ENCODE measurements around the gene MIPOL1.

Gene MIPOL1

GRCh38 chr14:37399517-37399916 lies 201.8 kb downstream of the MIPOL1 start:
- DNase-seq (ENCODE audit: low read depth) = no peak

GRCh38 chr14:37401093-37401492 lies 203.4 kb downstream of the MIPOL1 start:
- no peak for DNase-seq (ENCODE audit: low read depth)

GRCh38 chr14:37403626-37404025 lies 205.9 kb downstream of the MIPOL1 start:
- DNase-seq (ENCODE audit: low read depth) = no peak

GRCh38 chr14:37406095-37406494 lies 208.4 kb downstream of the MIPOL1 start:
- DNase-seq (ENCODE audit: low read depth) = no peak

GRCh38 chr14:37411079-37411735 lies 213.5 kb downstream of the MIPOL1 start:
- DNase-seq (ENCODE audit: low read depth) = no peak

GRCh38 chr14:37413050-37413449 lies 215.3 kb downstream of the MIPOL1 start:
- no peak for DNase-seq (ENCODE audit: low read depth)

GRCh38 chr14:37413504-37414003 lies 215.8 kb downstream of the MIPOL1 start:
- no peak for DNase-seq (ENCODE audit: low read depth)

GRCh38 chr14:37416264-37416663 lies 218.5 kb downstream of the MIPOL1 start:
- DNase-seq (ENCODE audit: low read depth) = no peak

GRCh38 chr14:37417151-37417550 lies 219.4 kb downstream of the MIPOL1 start:
- no peak for DNase-seq (ENCODE audit: low read depth)

- no peak for DNase-seq (ENCODE audit: low read depth)
These were observed 220.1 kb downstream of the MIPOL1 start for GRCh38 chr14:37417833-37418232.

GRCh38 chr14:37420622-37421021 lies 222.9 kb downstream of the MIPOL1 start:
- DNase-seq (ENCODE audit: low read depth) = no peak

- no peak for DNase-seq (ENCODE audit: low read depth)
These were observed 224.6 kb downstream of the MIPOL1 start for GRCh38 chr14:37422319-37422718.

- DNase-seq (ENCODE audit: low read depth) = no peak
These were observed 225.0 kb downstream of the MIPOL1 start for GRCh38 chr14:37422748-37423147.

GRCh38 chr14:37428954-37429353 lies 231.2 kb downstream of the MIPOL1 start:
- no peak for DNase-seq (ENCODE audit: low read depth)

- no peak for DNase-seq (ENCODE audit: low read depth)
These were observed 231.9 kb downstream of the MIPOL1 start for GRCh38 chr14:37429618-37430017.

GRCh38 chr14:37434867-37435266 lies 237.1 kb downstream of the MIPOL1 start:
- no peak for DNase-seq (ENCODE audit: low read depth)

GRCh38 chr14:37436519-37436918 lies 238.8 kb downstream of the MIPOL1 start:
- DNase-seq (ENCODE audit: low read depth) = no peak

- no peak for DNase-seq (ENCODE audit: low read depth)
These were observed 239.8 kb downstream of the MIPOL1 start for GRCh38 chr14:37437490-37437889.

GRCh38 chr14:37438444-37438843 lies 240.7 kb downstream of the MIPOL1 start:
- no peak for DNase-seq (ENCODE audit: low read depth)

- DNase-seq (ENCODE audit: low read depth) = peak; percentile 15
These were observed 245.7 kb downstream of the MIPOL1 start for GRCh38 chr14:37443461-37443860.

- no peak for DNase-seq (ENCODE audit: low read depth)
These were observed 250.2 kb downstream of the MIPOL1 start for GRCh38 chr14:37447883-37448391.

GRCh38 chr14:37452323-37452722 lies 254.6 kb downstream of the MIPOL1 start:
- no peak for DNase-seq (ENCODE audit: low read depth)

GRCh38 chr14:37453985-37454384 lies 256.2 kb downstream of the MIPOL1 start:
- no peak for DNase-seq (ENCODE audit: low read depth)

GRCh38 chr14:37457334-37457733 lies 259.6 kb downstream of the MIPOL1 start:
- no peak for DNase-seq (ENCODE audit: low read depth)

All from stromal cell of bone marrow (primary cell).